H1 (cell line): ENCODE data around the gene PRRT4. TPM values are rescaled to one million over a fixed set of nuclear protein-coding genes. Genes with fewer than 3 reads are reported as not detected.
A peak's percentile ranks its signal among the peaks of the same experiment; 100 is the strongest.

Source experiments
- CTCF ChIA-PET: fragments of 300-600 bp; sonication (Branson Sonifier 250); formaldehyde crosslinking; loops from one replicate; lab custom pipeline; 2021; ENCODE audit not compliant: partially characterized antibody; lab: Charles Lee
- POLR2A ChIA-PET: fragments of 300-600 bp; sonication (Branson Sonifier 250); formaldehyde crosslinking; loops from one replicate; lab custom pipeline; 2021; ENCODE audit warnings: inconsistent platforms; ENCODE audit not compliant: partially characterized antibody; lab: Charles Lee
- DNase-seq, 2 experiments: peaks; one replicate each; pipeline versions ENCODE4 v3.0.0 to v3.0.0-alpha.2; 2010 to 2022; ENCODE audit warnings: low spot score in 2 of 2, low read depth in 1 of 2, mixed read lengths in 1 of 2
- FAIRE-seq: peaks from 2 replicates; lab custom pipeline; 2011; peaks lifted over from hg19 to GRCh38; lab: Jason Lieb, UNC
- H2AFZ ChIP-seq: 2 replicates; pipeline ENCODE4 v1.8.1; 2012; ENCODE audit warnings: low read length, inconsistent platforms
- H2AK5ac ChIP-seq: 2 replicates; pipeline ENCODE4 v1.6.1; 2013; ENCODE audit warnings: low read depth, low read length
- H2BK120ac ChIP-seq: replicated peaks from 2 replicates; pipeline ENCODE3; 2013; ENCODE audit warnings: low read depth, low read length, inconsistent platforms
- H2BK12ac ChIP-seq: 2 replicates; pipeline ENCODE4 v1.6.1; 2013; ENCODE audit warnings: low read depth, low read length
- H2BK15ac ChIP-seq: 2 replicates; pipeline ENCODE4 v1.6.1; 2013; ENCODE audit warnings: low read length
- H2BK20ac ChIP-seq: 2 replicates; pipeline ENCODE4 v1.6.1; 2013; ENCODE audit warnings: low read length
- H2BK5ac ChIP-seq: 2 replicates; pipeline ENCODE4 v1.6.1; 2013; ENCODE audit warnings: low read depth, low read length
- H3K14ac ChIP-seq: 2 replicates; pipeline ENCODE4 v1.6.1; 2013; ENCODE audit warnings: inconsistent platforms; ENCODE audit not compliant: insufficient read length
- H3K18ac ChIP-seq: 2 replicates; pipeline ENCODE4 v1.6.1; 2013; ENCODE audit warnings: low read length; ENCODE audit errors: extremely low read depth
- H3K23ac ChIP-seq: 2 replicates; pipeline ENCODE4 v1.6.1; 2013; ENCODE audit warnings: inconsistent platforms; ENCODE audit not compliant: insufficient read length
- H3K23me2 ChIP-seq: 2 replicates; pipeline ENCODE4 v1.6.1; 2013; ENCODE audit warnings: low read depth, low read length
- H3K27ac ChIP-seq: 2 replicates; pipeline ENCODE4 v1.6.1; 2011; ENCODE audit warnings: low read depth, low read length, inconsistent platforms
- H3K27me3 ChIP-seq, 4 experiments: replicated peaks in 1 of 4; 1 replicate in 1 of 4; 2 replicates in 3 of 4; pipeline versions ENCODE4 v1.6.1 to v1.8.1; 2011 to 2013; ENCODE audit warnings: low read length in 3 of 4, mild to moderate bottlenecking in 3 of 4, inconsistent platforms in 2 of 4, mixed read lengths in 2 of 4, moderate library complexity in 1 of 4; ENCODE audit not compliant: control insufficient read depth in 3 of 4, insufficient read depth in 3 of 4; ENCODE audit errors: extremely low read depth in 1 of 4
- H3K36me3 ChIP-seq, 4 experiments: 2 replicates each; pipeline versions ENCODE4 v1.6.1 to v1.8.1; 2011 to 2013; ENCODE audit warnings: mild to moderate bottlenecking in 4 of 4, low read length in 3 of 4, moderate library complexity in 2 of 4, control low read depth in 1 of 4, inconsistent platforms in 1 of 4; ENCODE audit not compliant: insufficient read depth in 4 of 4, control insufficient read depth in 2 of 4
- H3K4ac ChIP-seq: replicated peaks from 2 replicates; pipeline ENCODE3; 2013; ENCODE audit warnings: low read length, low read depth, mixed read lengths, inconsistent platforms; ENCODE audit not compliant: insufficient read length
- H3K4me1 ChIP-seq, 4 experiments: replicated peaks in 1 of 4; 1 replicate in 1 of 4; 2 replicates in 3 of 4; pipeline versions ENCODE4 v1.6.1 to v1.8.1; 2011 to 2013; ENCODE audit warnings: low read length in 3 of 4, inconsistent platforms in 2 of 4, mixed read lengths in 1 of 4; ENCODE audit not compliant: insufficient read depth in 4 of 4, control insufficient read depth in 3 of 4
- H3K4me2 ChIP-seq, 2 experiments: 2 replicates each; pipeline versions ENCODE4 v1.6.1 to v1.8.1; 2011 to 2013; ENCODE audit warnings: low read depth in 2 of 2, low read length in 2 of 2, control low read depth in 1 of 2, inconsistent platforms in 1 of 2, mild to moderate bottlenecking in 1 of 2; ENCODE audit not compliant: insufficient read depth in 1 of 2
- H3K4me3 ChIP-seq, 4 experiments: fragments of 200-600, 300-600 bp in 1 of 4; sonication (generic), shearing (Covaris generic), sonication (Bioruptor Twin) in 1 of 4; 2 replicates each; pipeline versions ENCODE4 v1.5.1 to v1.8.1; 2011 to 2016; ENCODE audit warnings: low read length in 4 of 4, low read depth in 3 of 4, control low read depth in 2 of 4, inconsistent platforms in 2 of 4, mild to moderate bottlenecking in 2 of 4, mixed read lengths in 1 of 4, moderate library complexity in 1 of 4; ENCODE audit not compliant: insufficient read depth in 2 of 4; ENCODE audit errors: extremely low read depth in 1 of 4
- H3K56ac ChIP-seq: replicated peaks from 2 replicates; pipeline ENCODE3; 2013; ENCODE audit warnings: low read depth, mild to moderate bottlenecking, mixed read lengths, low read length, inconsistent platforms; ENCODE audit not compliant: insufficient read length
- H3K79me1 ChIP-seq: 2 replicates; pipeline ENCODE4 v1.6.1; 2013; ENCODE audit warnings: low read depth, low read length, control low read depth
- H3K79me2 ChIP-seq, 2 experiments: 2 replicates each; pipeline versions ENCODE4 v1.6.1 to v1.8.1; 2012 to 2013; ENCODE audit warnings: low read length in 2 of 2, mild to moderate bottlenecking in 2 of 2, inconsistent platforms in 1 of 2; ENCODE audit not compliant: insufficient read depth in 2 of 2, control insufficient read depth in 1 of 2
- H3K9ac ChIP-seq, 4 experiments: replicated peaks in 1 of 4; 1 replicate in 1 of 4; 2 replicates in 3 of 4; pipeline versions ENCODE4 v1.6.1 to v1.8.1; 2011 to 2013; ENCODE audit warnings: low read depth in 3 of 4, low read length in 3 of 4, control low read depth in 2 of 4, mild to moderate bottlenecking in 2 of 4, moderate library complexity in 2 of 4, inconsistent platforms in 1 of 4; ENCODE audit errors: extremely low read depth in 1 of 4
- H3K9me3 ChIP-seq, 2 experiments: 2 replicates each; pipeline versions ENCODE4 v1.6.1 to v1.8.1; 2012 to 2013; ENCODE audit warnings: mild to moderate bottlenecking in 2 of 2, moderate library complexity in 2 of 2, control low read depth in 1 of 2, inconsistent platforms in 1 of 2, low read depth in 1 of 2, low read length in 1 of 2, mixed read lengths in 1 of 2; ENCODE audit not compliant: insufficient read depth in 2 of 2
- H4K20me1 ChIP-seq, 2 experiments: replicated peaks in 1 of 2; 2 replicates each; pipeline versions ENCODE3 to v1.8.1; 2011 to 2013; ENCODE audit warnings: inconsistent platforms in 2 of 2, low read length in 2 of 2, mild to moderate bottlenecking in 1 of 2; ENCODE audit not compliant: insufficient read depth in 2 of 2, control insufficient read depth in 1 of 2
- H4K5ac ChIP-seq: 2 replicates; pipeline ENCODE4 v1.6.1; 2013; ENCODE audit warnings: low read length, low read depth, mixed read lengths, inconsistent platforms; ENCODE audit not compliant: insufficient read length
- H4K8ac ChIP-seq: 2 replicates; pipeline ENCODE4 v1.8.0; 2013; ENCODE audit warnings: mild to moderate bottlenecking, moderate library complexity, low read length, inconsistent platforms; ENCODE audit not compliant: insufficient read depth; ENCODE audit errors: extremely low read depth
- H4K91ac ChIP-seq: replicated peaks from 2 replicates; pipeline ENCODE3; 2013; ENCODE audit warnings: low read length, mixed read lengths, inconsistent platforms; ENCODE audit not compliant: insufficient read length
- EZH2 ChIP-seq: fragments of 200-600 bp; sonication (generic); IDR thresholded peaks from 2 replicates; pipeline ENCODE4 v1.7.1; 2012; ENCODE audit warnings: low read depth, mild to moderate bottlenecking, moderate library complexity, low read length, inconsistent platforms; ENCODE audit not compliant: severe bottlenecking
- HDAC2 ChIP-seq, 2 experiments: fragments of 300-600 bp in 1 of 2; sonication (generic) in 1 of 2; IDR thresholded peaks; 2 replicates each; pipeline ENCODE4 v1.6.1; 2011 to 2012; ENCODE audit warnings: low read depth in 2 of 2, low read length in 2 of 2, mild to moderate bottlenecking in 2 of 2, moderate library complexity in 2 of 2, borderline replicate concordance in 1 of 2, inconsistent platforms in 1 of 2
- NANOG ChIP-seq: IDR thresholded peaks from 2 replicates; pipeline ENCODE4 v1.6.1; 2011; ENCODE audit warnings: low read length, low read depth, mild to moderate bottlenecking, inconsistent platforms; ENCODE audit not compliant: insufficient read depth, poor library complexity, severe bottlenecking
- PHF8 ChIP-seq: fragments of 200-600 bp; sonication (generic); conservative IDR thresholded peaks from 2 replicates; pipeline ENCODE4 v1.7.1; 2012; ENCODE audit warnings: low read depth, mild to moderate bottlenecking, inconsistent platforms, low read length, moderate library complexity
- POLR2AphosphoS5 ChIP-seq: IDR thresholded peaks from 2 replicates; pipeline ENCODE4 v1.6.1; 2011; ENCODE audit warnings: low read depth, low read length
- RAD21 ChIP-seq, 2 experiments: IDR thresholded peaks in 1 of 2; conservative IDR thresholded peaks in 1 of 2; 2 replicates each; pipeline ENCODE4 v1.6.1; 2011; ENCODE audit warnings: low read depth in 2 of 2, low read length in 2 of 2, improper control_type of control experiment in 1 of 2, inconsistent platforms in 1 of 2, mild to moderate bottlenecking in 1 of 2, moderate library complexity in 1 of 2
- RNF2 ChIP-seq: fragments of 200-900, 300-1000 bp; sonication (generic); IDR thresholded peaks from 2 replicates; pipeline ENCODE4 v1.7.1; 2016; ENCODE audit warnings: borderline replicate concordance, low read depth, mild to moderate bottlenecking, antibody characterized with exemption, low read length; ENCODE audit not compliant: poor library complexity, severe bottlenecking; ENCODE audit errors: missing control alignments
- TAF7 ChIP-seq: optimal IDR thresholded peaks from 2 replicates; pipeline ENCODE3; 2011; ENCODE audit warnings: low read depth, mild to moderate bottlenecking, inconsistent platforms, low read length, moderate library complexity, borderline replicate concordance
- WGBS, 2 experiments: shearing (Covaris generic) in 1 of 2; methylation state at CpG; one replicate each; pipeline versions ENCODE4 v1.1.6 to v1.1.7; 2013 to 2015; ENCODE audit warnings: low lambda C conversion rate in 2 of 2, mixed read lengths in 2 of 2, inconsistent platforms in 1 of 2, low coverage in 1 of 2, missing lambda C conversion rate in 1 of 2; ENCODE audit not compliant: insufficient replicate concordance in 2 of 2, insufficient coverage in 1 of 2, insufficient read length in 1 of 2; ENCODE audit errors: extremely low coverage in 1 of 2, missing lambda C conversion rate in 1 of 2; 5-methylcytosine and 5-hydroxymethylcytosine counted together
- polyA plus RNA-seq, 7 experiments: library from polyadenylated mRNA; depleted of rRNA in 3 of 7; stranded (reverse) in 5 of 7; unstranded in 2 of 7; fragments of >200 nt in 5 of 7; fragments of 200-250 nt in 2 of 7; gene quantifications; 1 replicate in 5 of 7; 2 replicates in 1 of 7; 4 replicates in 1 of 7; pipeline versions ENCODE4 v1.2.1 to v1.2.3, GENCODE V29; 2011 to 2013; ENCODE audit warnings: missing spikeins in 2 of 7, mixed read lengths in 2 of 7
- total RNA-seq: library from RNA; stranded (reverse); fragmentation: NEBNext Ultra II Directional; extraction: Animal tissue kit (Norgen Biotek cat#: 25700); gene quantifications from 2 replicates; pipeline ENCODE4 v1.2.1, GENCODE V29; 2021

Gene PRRT4
- total and polyA plus RNA-seq, 2 of the 8 experiments (the other 6 are each of a cell fraction or from before 2014, with no cell fraction given), result 0.34 to 1.0 TPM

GRCh38 chr7:128351296-128352152, 10.0 kb downstream of the PRRT4 start:
- Histone ChIP-seq H4K91ac (no peak overlapping the region), H3K14ac (no peak overlapping the region), H3K4me3 (peak overlapping the region in 2 of 4 experiments; percentile 20 to 46; a peak in 4 of 8 replicates), H2BK5ac (no peak overlapping the region), H2AFZ (peak overlapping the region; percentile 36; the same call in 1 of the 2 replicates), H2AK5ac (no peak overlapping the region), H3K27me3 (peaks cover 34 to 71% (median 57%) of the 10 kb centered on the region in 4 experiments), H3K79me1 (no peaks in the 10 kb centered on the region), H3K27ac (no peak overlapping the region), H3K23ac (no peak overlapping the region), H2BK120ac (no peak overlapping the region), H4K20me1 (peaks cover 0 to 1% of the 10 kb centered on the region in 2 experiments), H4K8ac (peak overlapping the region; percentile 86; the same call in 1 of the 2 replicates), H2BK12ac (no peak overlapping the region), H3K23me2 (peaks cover 3% of the 10 kb centered on the region; the same call in 1 of the 2 replicates), H3K36me3 (peaks cover 0 to 6% (median 0%) of the 10 kb centered on the region in 4 experiments; a peak in 1 of 8 replicates), H2BK15ac (no peak overlapping the region), H4K5ac (no peak overlapping the region), H3K9me3 (no peaks in the 10 kb centered on the region; a peak in 1 of 4 replicates), H3K56ac (no peak overlapping the region), H3K4ac (no peak overlapping the region), H3K9ac (no peak overlapping the region), H3K4me1 (peaks cover 0 to 7% (median 5%) of the 10 kb centered on the region in 4 experiments; a peak in 6 of 7 replicates), H3K79me2 (no peaks in the 10 kb centered on the region), H3K18ac (peak overlapping the region; percentile 48), H2BK20ac (no peak overlapping the region), H3K4me2 (peak overlapping the region; percentile 60 to 69)
- DNase-seq (peak in 1 of 2 experiments; percentile 74), FAIRE-seq (no peak)
- WGBS, 2 experiments, result 26% methylated on average over 39 of the region's 97 CpGs; no CpG with 5 or more reads in 1 of the 2 experiments
- CTCF ChIA-PET, result interaction anchor here (0.6 to 13.6 kb wide), 11 partner anchors 9 to 163 kb away, joined by 3 to 345 read pairs (median 4); partner anchors contain the start of gene PRRT4
- POLR2A ChIA-PET, result interaction anchor here (0.6 to 1.5 kb wide), 6 partner anchors 9 to 104 kb away, joined by 3 to 10 read pairs (median 3); partner anchors contain the start of gene HILPDA
- no peak; the same call in 1 of the 2 replicates for TF ChIP-seq PHF8
- TF ChIP-seq HDAC2 (IDR thresholded peaks at IDR 0.05; ENCODE audit: borderline replicate concordance in 1 of 2, low read depth in 2 of 2, low read length in 2 of 2), result no peak
- no peak for TF ChIP-seq NANOG
- TF ChIP-seq RAD21 (IDR thresholded peaks at IDR 0.05 in 1 of 2, conservative IDR thresholded peaks at IDR 0.05 in 1 of 2; ENCODE audit: low read depth in 2 of 2, low read length in 2 of 2), result no peak
- TF ChIP-seq RNF2, result peak; percentile 59
- TF ChIP-seq TAF7, result no peak
- TF ChIP-seq POLR2AphosphoS5, result no peak
- TF ChIP-seq EZH2, result peak; percentile 87
